ENCODE measurements around the gene FLNB. TPM values are rescaled to one million over a fixed set of nuclear protein-coding genes. Genes with fewer than 3 reads are reported as not detected.

FLNB gene
- total RNA-seq, 1 donor from 2014 or later, result 80.9 TPM

GRCh38 chr3:58099865-58100264 lies 91.6 kb downstream of the FLNB start:
- Histone ChIP-seq H3K27me3 (ENCODE audit: control insufficient read depth in 3 of 3, insufficient read depth in 3 of 3, low read length in 3 of 3) (no peaks in the 10 kb centered on the region), H3K9me3 (ENCODE audit: control insufficient read depth in 3 of 3, low read length in 3 of 3) (no peaks in the 10 kb centered on the region), H3K4me3 (ENCODE audit: low read length in 3 of 3) (no peak overlapping the region), H3K27ac (ENCODE audit: low read depth, low read length) (peak overlapping the region; percentile 13), H3K36me3 (ENCODE audit: control insufficient read depth in 3 of 3, insufficient read depth in 3 of 3, low read length in 3 of 3) (peaks cover 4 to 19% (median 13%) of the 10 kb centered on the region in 3 donors), H3K9ac (ENCODE audit: low read depth in 1 of 3, low read length in 3 of 3) (no peak overlapping the region), H3K4me1 (ENCODE audit: control insufficient read depth in 3 of 3, insufficient read depth in 3 of 3, low read length in 3 of 3) (peaks cover 0 to 5% (median 2%) of the 10 kb centered on the region in 3 donors)

GRCh38 chr3:58101499-58102389 lies 93.5 kb downstream of the FLNB start:
- H3K4me1 ChIP-seq (ENCODE audit: control insufficient read depth in 3 of 3, insufficient read depth in 3 of 3, low read length in 3 of 3), result peaks cover 0 to 2% (median 0%) of the 10 kb centered on the region in 3 donors
- H3K27me3 ChIP-seq (ENCODE audit: control insufficient read depth in 3 of 3, insufficient read depth in 3 of 3, low read length in 3 of 3), result no peaks in the 10 kb centered on the region
- peaks cover 8 to 25% (median 13%) of the 10 kb centered on the region in 3 donors for H3K36me3 ChIP-seq (ENCODE audit: control insufficient read depth in 3 of 3, insufficient read depth in 3 of 3, low read length in 3 of 3)
- H3K4me3 ChIP-seq (ENCODE audit: low read length in 3 of 3), result no peak overlapping the region
- H3K9me3 ChIP-seq (ENCODE audit: control insufficient read depth in 3 of 3, low read length in 3 of 3), result no peaks in the 10 kb centered on the region
- peak overlapping the region; percentile 51 for H3K27ac ChIP-seq (ENCODE audit: low read depth, low read length)
- H3K9ac ChIP-seq (ENCODE audit: low read depth in 1 of 3, low read length in 3 of 3), result no peak overlapping the region

GRCh38 chr3:58102390-58102750 lies 94.1 kb downstream of the FLNB start:
- H3K36me3 ChIP-seq (ENCODE audit: control insufficient read depth in 3 of 3, insufficient read depth in 3 of 3, low read length in 3 of 3), result peaks cover 8 to 27% (median 13%) of the 10 kb centered on the region in 3 donors

GRCh38 chr3:58102976-58103451 lies 94.8 kb downstream of the FLNB start:
- H3K27me3 ChIP-seq (ENCODE audit: control insufficient read depth in 3 of 3, insufficient read depth in 3 of 3, low read length in 3 of 3), result no peaks in the 10 kb centered on the region
- H3K27ac ChIP-seq (ENCODE audit: low read depth, low read length), result peak overlapping the region; percentile 40
- H3K36me3 ChIP-seq (ENCODE audit: control insufficient read depth in 3 of 3, insufficient read depth in 3 of 3, low read length in 3 of 3), result peaks cover 8 to 25% (median 13%) of the 10 kb centered on the region in 3 donors
- peaks cover 0 to 2% (median 0%) of the 10 kb centered on the region in 3 donors for H3K4me1 ChIP-seq (ENCODE audit: control insufficient read depth in 3 of 3, insufficient read depth in 3 of 3, low read length in 3 of 3)
- no peak overlapping the region for H3K4me3 ChIP-seq (ENCODE audit: low read length in 3 of 3)
- H3K9ac ChIP-seq (ENCODE audit: low read depth in 1 of 3, low read length in 3 of 3), result no peak overlapping the region
- H3K9me3 ChIP-seq (ENCODE audit: control insufficient read depth in 3 of 3, low read length in 3 of 3), result no peaks in the 10 kb centered on the region

More at GRCh38 chr3:58102390-58102750, 94.1 kb downstream of the FLNB start:
- Histone ChIP-seq H3K9me3 (ENCODE audit: control insufficient read depth in 3 of 3, low read length in 3 of 3) (no peaks in the 10 kb centered on the region), H3K4me3 (ENCODE audit: low read length in 3 of 3) (no peak overlapping the region), H3K4me1 (ENCODE audit: control insufficient read depth in 3 of 3, insufficient read depth in 3 of 3, low read length in 3 of 3) (peaks cover 0 to 2% (median 0%) of the 10 kb centered on the region in 3 donors), H3K27me3 (ENCODE audit: control insufficient read depth in 3 of 3, insufficient read depth in 3 of 3, low read length in 3 of 3) (no peaks in the 10 kb centered on the region), H3K9ac (ENCODE audit: low read depth in 1 of 3, low read length in 3 of 3) (no peak overlapping the region), H3K27ac (ENCODE audit: low read depth, low read length) (no peak overlapping the region)

- no peaks in the 10 kb centered on the region for H3K27me3 ChIP-seq (ENCODE audit: control insufficient read depth in 3 of 3, insufficient read depth in 3 of 3, low read length in 3 of 3)
- no peak overlapping the region for H3K9ac ChIP-seq (ENCODE audit: low read depth in 1 of 3, low read length in 3 of 3)
- no peaks in the 10 kb centered on the region for H3K9me3 ChIP-seq (ENCODE audit: control insufficient read depth in 3 of 3, low read length in 3 of 3)
- H3K4me1 ChIP-seq (ENCODE audit: control insufficient read depth in 3 of 3, insufficient read depth in 3 of 3, low read length in 3 of 3), result no peaks in the 10 kb centered on the region
- H3K4me3 ChIP-seq (ENCODE audit: low read length in 3 of 3), result no peak overlapping the region
- H3K27ac ChIP-seq (ENCODE audit: low read depth, low read length), result no peak overlapping the region
- peaks cover 11 to 20% (median 15%) of the 10 kb centered on the region in 3 donors for H3K36me3 ChIP-seq (ENCODE audit: control insufficient read depth in 3 of 3, insufficient read depth in 3 of 3, low read length in 3 of 3)
Observed at GRCh38 chr3:58104151-58104550, 95.9 kb downstream of the FLNB start.

GRCh38 chr3:58104712-58105111 lies 96.5 kb downstream of the FLNB start:
- H3K9ac ChIP-seq (ENCODE audit: low read depth in 1 of 3, low read length in 3 of 3), result no peak overlapping the region
- H3K9me3 ChIP-seq (ENCODE audit: control insufficient read depth in 3 of 3, low read length in 3 of 3), result no peaks in the 10 kb centered on the region
- H3K4me3 ChIP-seq (ENCODE audit: low read length in 3 of 3), result no peak overlapping the region
- H3K36me3 ChIP-seq (ENCODE audit: control insufficient read depth in 3 of 3, insufficient read depth in 3 of 3, low read length in 3 of 3), result peaks cover 11 to 23% (median 15%) of the 10 kb centered on the region in 3 donors
- no peaks in the 10 kb centered on the region for H3K27me3 ChIP-seq (ENCODE audit: control insufficient read depth in 3 of 3, insufficient read depth in 3 of 3, low read length in 3 of 3)
- no peaks in the 10 kb centered on the region for H3K4me1 ChIP-seq (ENCODE audit: control insufficient read depth in 3 of 3, insufficient read depth in 3 of 3, low read length in 3 of 3)
- no peak overlapping the region for H3K27ac ChIP-seq (ENCODE audit: low read depth, low read length)

GRCh38 chr3:58105196-58105595 lies 97.0 kb downstream of the FLNB start:
- no peak overlapping the region for H3K4me3 ChIP-seq (ENCODE audit: low read length in 3 of 3)
- H3K4me1 ChIP-seq (ENCODE audit: control insufficient read depth in 3 of 3, insufficient read depth in 3 of 3, low read length in 3 of 3), result no peaks in the 10 kb centered on the region

GRCh38 chr3:58106061-58106460 lies 97.8 kb downstream of the FLNB start:
- Histone ChIP-seq H3K27me3 (ENCODE audit: control insufficient read depth in 3 of 3, insufficient read depth in 3 of 3, low read length in 3 of 3) (no peaks in the 10 kb centered on the region), H3K36me3 (ENCODE audit: control insufficient read depth in 3 of 3, insufficient read depth in 3 of 3, low read length in 3 of 3) (peaks cover 14 to 26% (median 15%) of the 10 kb centered on the region in 3 donors), H3K9ac (ENCODE audit: low read depth in 1 of 3, low read length in 3 of 3) (no peak overlapping the region), H3K27ac (ENCODE audit: low read depth, low read length) (no peak overlapping the region), H3K4me3 (ENCODE audit: low read length in 3 of 3) (no peak overlapping the region), H3K9me3 (ENCODE audit: control insufficient read depth in 3 of 3, low read length in 3 of 3) (no peaks in the 10 kb centered on the region), H3K4me1 (ENCODE audit: control insufficient read depth in 3 of 3, insufficient read depth in 3 of 3, low read length in 3 of 3) (no peaks in the 10 kb centered on the region)

More at GRCh38 chr3:58105196-58105595, 97.0 kb downstream of the FLNB start:
- H3K9me3 ChIP-seq (ENCODE audit: control insufficient read depth in 3 of 3, low read length in 3 of 3), result no peaks in the 10 kb centered on the region
- peaks cover 14 to 26% (median 15%) of the 10 kb centered on the region in 3 donors for H3K36me3 ChIP-seq (ENCODE audit: control insufficient read depth in 3 of 3, insufficient read depth in 3 of 3, low read length in 3 of 3)
- H3K27ac ChIP-seq (ENCODE audit: low read depth, low read length), result no peak overlapping the region
- H3K9ac ChIP-seq (ENCODE audit: low read depth in 1 of 3, low read length in 3 of 3), result no peak overlapping the region
- no peaks in the 10 kb centered on the region for H3K27me3 ChIP-seq (ENCODE audit: control insufficient read depth in 3 of 3, insufficient read depth in 3 of 3, low read length in 3 of 3)

- Histone ChIP-seq H3K27ac (ENCODE audit: low read depth, low read length) (no peak overlapping the region), H3K9ac (ENCODE audit: low read depth in 1 of 3, low read length in 3 of 3) (no peak overlapping the region), H3K4me3 (ENCODE audit: low read length in 3 of 3) (no peak overlapping the region), H3K36me3 (ENCODE audit: control insufficient read depth in 3 of 3, insufficient read depth in 3 of 3, low read length in 3 of 3) (peaks cover 14 to 26% (median 15%) of the 10 kb centered on the region in 3 donors), H3K9me3 (ENCODE audit: control insufficient read depth in 3 of 3, low read length in 3 of 3) (no peaks in the 10 kb centered on the region), H3K27me3 (ENCODE audit: control insufficient read depth in 3 of 3, insufficient read depth in 3 of 3, low read length in 3 of 3) (no peaks in the 10 kb centered on the region), H3K4me1 (ENCODE audit: control insufficient read depth in 3 of 3, insufficient read depth in 3 of 3, low read length in 3 of 3) (no peaks in the 10 kb centered on the region)
Observed at GRCh38 chr3:58106640-58107039, 98.4 kb downstream of the FLNB start.

- H3K4me1 ChIP-seq (ENCODE audit: control insufficient read depth in 3 of 3, insufficient read depth in 3 of 3, low read length in 3 of 3), result no peaks in the 10 kb centered on the region
- no peak overlapping the region for H3K27ac ChIP-seq (ENCODE audit: low read depth, low read length)
- no peak overlapping the region for H3K4me3 ChIP-seq (ENCODE audit: low read length in 3 of 3)
- peaks cover 13 to 27% (median 19%) of the 10 kb centered on the region in 3 donors for H3K36me3 ChIP-seq (ENCODE audit: control insufficient read depth in 3 of 3, insufficient read depth in 3 of 3, low read length in 3 of 3)
- no peak overlapping the region for H3K9ac ChIP-seq (ENCODE audit: low read depth in 1 of 3, low read length in 3 of 3)
- no peaks in the 10 kb centered on the region for H3K27me3 ChIP-seq (ENCODE audit: control insufficient read depth in 3 of 3, insufficient read depth in 3 of 3, low read length in 3 of 3)
- H3K9me3 ChIP-seq (ENCODE audit: control insufficient read depth in 3 of 3, low read length in 3 of 3), result no peaks in the 10 kb centered on the region
Observed at GRCh38 chr3:58107597-58107996, 99.4 kb downstream of the FLNB start.

All from skeletal muscle tissue (tissue), 4 donors.